HepG2 (cell line): ENCODE measurements around the gene NAT14. TPM values are rescaled to one million over a fixed set of nuclear protein-coding genes. Genes with fewer than 3 reads are reported as not detected.

ENCODE experiments used
- ADNP ChIP-seq: sonication (generic); formaldehyde crosslinking; IDR thresholded peaks from 2 replicates; pipeline ENCODE4 v1.4.0; 2020; ENCODE audit warnings: missing genetic modification reagents
- BRD4 ChIP-seq: sonication (generic); formaldehyde crosslinking; IDR thresholded peaks from 2 replicates; pipeline ENCODE4 v1.4.0; 2020; ENCODE audit warnings: missing genetic modification reagents
- CBFB ChIP-seq: sonication (generic); formaldehyde crosslinking; IDR thresholded peaks from 2 replicates; pipeline ENCODE4 v1.4.0; 2020; ENCODE audit warnings: missing genetic modification reagents
- EED ChIP-seq: sonication (generic); formaldehyde crosslinking; IDR thresholded peaks from 2 replicates; pipeline ENCODE4 v1.5.0; 2020; ENCODE audit warnings: mild to moderate bottlenecking, missing genetic modification reagents
- FIP1L1 ChIP-seq: fragments of 200-400 bp; formaldehyde crosslinking; IDR thresholded peaks from 2 replicates; pipeline ENCODE4 v1.6.1; 2018; ENCODE audit warnings: low read depth, mild to moderate bottlenecking, low read length, moderate library complexity, borderline replicate concordance; ENCODE audit not compliant: insufficient read depth
- HOXA7 ChIP-seq: sonication (generic); formaldehyde crosslinking; IDR thresholded peaks from 2 replicates; pipeline ENCODE4 v1.8.1; 2022; ENCODE audit warnings: mild to moderate bottlenecking, missing genetic modification reagents, moderate library complexity
- KDM3A ChIP-seq: IDR thresholded peaks from 2 replicates; pipeline ENCODE4 v1.6.1; 2018; ENCODE audit warnings: low read depth, missing compliant biosample characterization
- PAWR ChIP-seq: sonication (generic); formaldehyde crosslinking; IDR thresholded peaks from 2 replicates; pipeline ENCODE4 v1.4.0; 2020; ENCODE audit warnings: missing genetic modification reagents, mild to moderate bottlenecking, borderline replicate concordance
- PHB2 ChIP-seq: fragments of 450-650 bp; IDR thresholded peaks from 2 replicates; pipeline ENCODE4 v1.6.1; 2018; ENCODE audit not compliant: partially characterized antibody
- PPARG ChIP-seq: conservative IDR thresholded peaks from 2 replicates; pipeline ENCODE4 v1.6.1; 2016; ENCODE audit warnings: missing biosample characterization, missing genetic modification reagents
- RFXANK ChIP-seq: IDR thresholded peaks from 2 replicates; pipeline ENCODE4 v1.6.1; 2016
- SCMH1 ChIP-seq: sonication (generic); formaldehyde crosslinking; IDR thresholded peaks from 2 replicates; pipeline ENCODE4 v1.9.0; 2021; ENCODE audit warnings: missing genetic modification reagents, mild to moderate bottlenecking, borderline replicate concordance
- SNRNP70 ChIP-seq: fragments of 200-400 bp; formaldehyde crosslinking; IDR thresholded peaks from 2 replicates; pipeline ENCODE4 v1.6.1; 2017; ENCODE audit warnings: mild to moderate bottlenecking, low read depth, low read length, moderate library complexity
- TAF15 ChIP-seq: fragments of 200-400 bp; formaldehyde crosslinking; IDR thresholded peaks from one replicate; pipeline ENCODE4 v1.6.1; 2018; ENCODE audit warnings: mild to moderate bottlenecking, low read depth, low read length; ENCODE audit not compliant: poor library complexity, severe bottlenecking
- ZBTB21 ChIP-seq: sonication (generic); formaldehyde crosslinking; IDR thresholded peaks from 2 replicates; pipeline ENCODE4 v1.4.0; 2020; ENCODE audit warnings: missing genetic modification reagents
- ZFP37 ChIP-seq: sonication (generic); formaldehyde crosslinking; IDR thresholded peaks from 2 replicates; pipeline ENCODE4 v1.4.0; 2020; ENCODE audit warnings: missing genetic modification reagents, borderline replicate concordance
- ZNF337 ChIP-seq: sonication (generic); formaldehyde crosslinking; IDR thresholded peaks from 2 replicates; pipeline ENCODE4 v1.5.1; 2020; ENCODE audit warnings: missing genetic modification reagents, low read depth, mild to moderate bottlenecking, borderline replicate concordance
- ZNF616 ChIP-seq: sonication (generic); formaldehyde crosslinking; IDR thresholded peaks from 2 replicates; pipeline ENCODE4 v1.5.0; 2020; ENCODE audit warnings: low read depth, mild to moderate bottlenecking, missing genetic modification reagents
- ZNF782 ChIP-seq: sonication (generic); formaldehyde crosslinking; IDR thresholded peaks from 2 replicates; pipeline ENCODE4 v1.4.0; 2020; ENCODE audit warnings: missing genetic modification reagents, mild to moderate bottlenecking, borderline replicate concordance
- ZNF841 ChIP-seq: sonication (generic); formaldehyde crosslinking; IDR thresholded peaks from 2 replicates; pipeline ENCODE4 v1.8.1; 2023; ENCODE audit warnings: missing genetic modification reagents, borderline replicate concordance
- polyA plus RNA-seq, 8 experiments: library from polyadenylated mRNA; depleted of rRNA in 3 of 8; stranded (reverse) in 7 of 8; unstranded in 1 of 8; fragments of >200 nt; fragmentation: Illumina TruSeq in 4 of 8; extraction: Trizol in 4 of 8; gene quantifications; 2 replicates each; pipeline versions ENCODE4 v1.2.1 to v1.2.3, GENCODE V29; 2011 to 2016; ENCODE audit warnings: low read depth in 4 of 8, missing spikeins in 1 of 8, mixed read lengths in 1 of 8; ENCODE audit not compliant: insufficient read depth in 1 of 8
- total RNA-seq, 5 experiments: library from RNA; depleted of rRNA; stranded (reverse); fragments of >200 nt; fragmentation: Illumina TruSeq; extraction: Trizol; gene quantifications; 2 replicates each; pipeline ENCODE4 v1.2.3, GENCODE V29; 2016; ENCODE audit warnings: low read depth in 1 of 5
- TF ChIP-seq, protein P1 (sequence below): sonication (generic); formaldehyde crosslinking; IDR thresholded peaks from 2 replicates; pipeline ENCODE4 v1.4.0; 2020; ENCODE audit warnings: missing genetic modification reagents, mild to moderate bottlenecking, borderline replicate concordance
- TF ChIP-seq, protein P2 (sequence below): sonication (generic); formaldehyde crosslinking; IDR thresholded peaks from 2 replicates; pipeline ENCODE4 v1.9.0; 2021; ENCODE audit warnings: missing genetic modification reagents, borderline replicate concordance
- TF ChIP-seq, protein P3 (sequence below): sonication (generic); formaldehyde crosslinking; conservative IDR thresholded peaks from 2 replicates; pipeline ENCODE4 v1.4.0; 2020; ENCODE audit warnings: missing genetic modification reagents
- TF ChIP-seq, protein P4 (sequence below): sonication (generic); formaldehyde crosslinking; IDR thresholded peaks from 2 replicates; pipeline ENCODE4 v1.5.0; 2020; ENCODE audit warnings: missing genetic modification reagents

The NAT14 gene
- total and polyA plus RNA-seq, 2 of the 13 experiments (the other 11 are each of a cell fraction or from before 2014, with no cell fraction given), result 20.7 to 22.3 TPM

DNA sequence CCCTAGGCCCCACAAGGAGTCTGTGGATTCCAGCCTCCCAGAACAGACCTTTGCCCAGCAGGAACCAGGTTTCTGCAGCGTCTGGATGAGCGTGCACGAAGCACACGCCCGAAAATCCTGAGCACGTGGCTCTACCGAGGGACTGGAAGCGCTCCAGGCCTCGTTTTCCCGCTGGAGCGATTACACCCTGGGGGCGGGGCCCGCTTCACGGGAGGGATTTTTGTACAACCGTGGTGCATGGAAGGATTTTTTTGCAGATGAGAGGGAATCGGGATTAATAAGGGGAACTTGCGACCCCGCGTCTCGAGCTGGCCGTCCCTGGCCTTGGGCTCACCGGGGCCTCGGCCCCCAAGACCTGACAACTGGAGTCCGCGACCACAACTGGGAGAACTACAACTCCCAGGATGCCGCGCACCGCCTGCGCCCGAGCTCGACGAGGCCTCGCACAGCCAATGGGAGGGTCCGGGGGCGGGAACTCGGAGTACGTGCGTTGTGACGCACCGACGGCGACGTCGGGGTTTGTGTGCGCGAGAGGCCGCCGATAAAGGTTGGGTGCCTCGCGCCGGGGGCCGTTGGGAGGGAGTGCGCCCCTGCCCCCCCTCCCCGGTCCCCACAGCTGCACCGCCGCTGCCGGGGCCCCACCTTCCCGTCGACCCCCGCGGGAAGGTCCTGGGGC is 8.8 kb upstream of the NAT14 start, which contains the start of gene ZNF628 (continued):
- TF ChIP-seq PAWR (CRISPR knock-in tag) (0 out of 2 replicates have a peak, but pooled peaks have one; percentile 56), ZFP37 (CRISPR knock-in tag) (no peak), ZNF337 (no peak), BRD4 (CRISPR knock-in tag) (peak; percentile 90; the same call in 1 of the 2 replicates), FIP1L1 (no peak), EED (peak; percentile 77; the same call in 1 of the 2 replicates), ADNP (no peak), PHB2 (no peak), SNRNP70 (no peak), ZBTB21 (CRISPR knock-in tag) (no peak), SCMH1 (CRISPR knock-in tag) (no peak), PPARG (CRISPR knock-in tag) (no peak), ZNF782 (no peak; the same call in 1 of the 2 replicates), RFXANK (CRISPR knock-in tag) (0 out of 2 replicates have a peak, but pooled peaks have one; percentile 65), KDM3A (CRISPR knock-in tag) (no peak), ZNF841 (CRISPR knock-in tag) (no peak), HOXA7 (no peak), TAF15 (no peak), ZNF616 (CRISPR knock-in tag) (peak; percentile 77; the same call in 1 of the 2 replicates), CBFB (no peak)
- TF ChIP-seq, protein P1, sequence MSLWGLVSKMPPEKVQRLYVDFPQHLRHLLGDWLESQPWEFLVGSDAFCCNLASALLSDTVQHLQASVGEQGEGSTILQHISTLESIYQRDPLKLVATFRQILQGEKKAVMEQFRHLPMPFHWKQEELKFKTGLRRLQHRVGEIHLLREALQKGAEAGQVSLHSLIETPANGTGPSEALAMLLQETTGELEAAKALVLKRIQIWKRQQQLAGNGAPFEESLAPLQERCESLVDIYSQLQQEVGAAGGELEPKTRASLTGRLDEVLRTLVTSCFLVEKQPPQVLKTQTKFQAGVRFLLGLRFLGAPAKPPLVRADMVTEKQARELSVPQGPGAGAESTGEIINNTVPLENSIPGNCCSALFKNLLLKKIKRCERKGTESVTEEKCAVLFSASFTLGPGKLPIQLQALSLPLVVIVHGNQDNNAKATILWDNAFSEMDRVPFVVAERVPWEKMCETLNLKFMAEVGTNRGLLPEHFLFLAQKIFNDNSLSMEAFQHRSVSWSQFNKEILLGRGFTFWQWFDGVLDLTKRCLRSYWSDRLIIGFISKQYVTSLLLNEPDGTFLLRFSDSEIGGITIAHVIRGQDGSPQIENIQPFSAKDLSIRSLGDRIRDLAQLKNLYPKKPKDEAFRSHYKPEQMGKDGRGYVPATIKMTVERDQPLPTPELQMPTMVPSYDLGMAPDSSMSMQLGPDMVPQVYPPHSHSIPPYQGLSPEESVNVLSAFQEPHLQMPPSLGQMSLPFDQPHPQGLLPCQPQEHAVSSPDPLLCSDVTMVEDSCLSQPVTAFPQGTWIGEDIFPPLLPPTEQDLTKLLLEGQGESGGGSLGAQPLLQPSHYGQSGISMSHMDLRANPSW (CRISPR knock-in tag), result 0 out of 2 replicates have a peak, but pooled peaks have one; percentile 62
- TF ChIP-seq, protein P2, sequence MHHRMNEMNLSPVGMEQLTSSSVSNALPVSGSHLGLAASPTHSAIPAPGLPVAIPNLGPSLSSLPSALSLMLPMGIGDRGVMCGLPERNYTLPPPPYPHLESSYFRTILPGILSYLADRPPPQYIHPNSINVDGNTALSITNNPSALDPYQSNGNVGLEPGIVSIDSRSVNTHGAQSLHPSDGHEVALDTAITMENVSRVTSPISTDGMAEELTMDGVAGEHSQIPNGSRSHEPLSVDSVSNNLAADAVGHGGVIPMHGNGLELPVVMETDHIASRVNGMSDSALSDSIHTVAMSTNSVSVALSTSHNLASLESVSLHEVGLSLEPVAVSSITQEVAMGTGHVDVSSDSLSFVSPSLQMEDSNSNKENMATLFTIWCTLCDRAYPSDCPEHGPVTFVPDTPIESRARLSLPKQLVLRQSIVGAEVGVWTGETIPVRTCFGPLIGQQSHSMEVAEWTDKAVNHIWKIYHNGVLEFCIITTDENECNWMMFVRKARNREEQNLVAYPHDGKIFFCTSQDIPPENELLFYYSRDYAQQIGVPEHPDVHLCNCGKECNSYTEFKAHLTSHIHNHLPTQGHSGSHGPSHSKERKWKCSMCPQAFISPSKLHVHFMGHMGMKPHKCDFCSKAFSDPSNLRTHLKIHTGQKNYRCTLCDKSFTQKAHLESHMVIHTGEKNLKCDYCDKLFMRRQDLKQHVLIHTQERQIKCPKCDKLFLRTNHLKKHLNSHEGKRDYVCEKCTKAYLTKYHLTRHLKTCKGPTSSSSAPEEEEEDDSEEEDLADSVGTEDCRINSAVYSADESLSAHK (CRISPR knock-in tag), result no peak
- TF ChIP-seq, protein P3, sequence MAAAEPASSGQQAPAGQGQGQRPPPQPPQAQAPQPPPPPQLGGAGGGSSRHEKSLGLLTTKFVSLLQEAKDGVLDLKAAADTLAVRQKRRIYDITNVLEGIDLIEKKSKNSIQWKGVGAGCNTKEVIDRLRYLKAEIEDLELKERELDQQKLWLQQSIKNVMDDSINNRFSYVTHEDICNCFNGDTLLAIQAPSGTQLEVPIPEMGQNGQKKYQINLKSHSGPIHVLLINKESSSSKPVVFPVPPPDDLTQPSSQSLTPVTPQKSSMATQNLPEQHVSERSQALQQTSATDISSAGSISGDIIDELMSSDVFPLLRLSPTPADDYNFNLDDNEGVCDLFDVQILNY (CRISPR knock-in tag), result peak; percentile 39; the same call in 1 of the 2 replicates
- TF ChIP-seq, protein P4, sequence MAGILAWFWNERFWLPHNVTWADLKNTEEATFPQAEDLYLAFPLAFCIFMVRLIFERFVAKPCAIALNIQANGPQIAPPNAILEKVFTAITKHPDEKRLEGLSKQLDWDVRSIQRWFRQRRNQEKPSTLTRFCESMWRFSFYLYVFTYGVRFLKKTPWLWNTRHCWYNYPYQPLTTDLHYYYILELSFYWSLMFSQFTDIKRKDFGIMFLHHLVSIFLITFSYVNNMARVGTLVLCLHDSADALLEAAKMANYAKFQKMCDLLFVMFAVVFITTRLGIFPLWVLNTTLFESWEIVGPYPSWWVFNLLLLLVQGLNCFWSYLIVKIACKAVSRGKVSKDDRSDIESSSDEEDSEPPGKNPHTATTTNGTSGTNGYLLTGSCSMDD (CRISPR knock-in tag), result no peak
